Esophagus mucosa (tissue), 1 donor: ENCODE data around the gene INSM1. TPM values are rescaled to one million over a fixed set of nuclear protein-coding genes. Genes with fewer than 3 reads are reported as not detected.

Source experiments
- ATAC-seq: fragments of 200-7000 bp; cut with Tn5 transposase; one replicate; pipeline ENCODE4 v1.9.1; 2020
- total RNA-seq: library from RNA; stranded (reverse); gene quantifications from one replicate; pipeline ENCODE4 v1.2.4, GENCODE V29; 2023
- donor health status: DM: yes; HTN: yes; CAD: no.

The INSM1 gene
- total RNA-seq, 1 donor from 2014 or later: not detected

- ATAC-seq: no peak
Measured at GRCh38 chr20:20395087-20395486, 27.2 kb downstream of the INSM1 start.

GRCh38 chr20:20395903-20396568 lies 28.1 kb downstream of the INSM1 start:
- ATAC-seq: peak; percentile 12

- no peak for ATAC-seq
Measured at GRCh38 chr20:20396794-20397193, 28.9 kb downstream of the INSM1 start.

- ATAC-seq: no peak
Measured at GRCh38 chr20:20398123-20398522, 30.2 kb downstream of the INSM1 start.

- no peak for ATAC-seq
Measured at GRCh38 chr20:20399531-20400500, 31.9 kb downstream of the INSM1 start.

DNA sequence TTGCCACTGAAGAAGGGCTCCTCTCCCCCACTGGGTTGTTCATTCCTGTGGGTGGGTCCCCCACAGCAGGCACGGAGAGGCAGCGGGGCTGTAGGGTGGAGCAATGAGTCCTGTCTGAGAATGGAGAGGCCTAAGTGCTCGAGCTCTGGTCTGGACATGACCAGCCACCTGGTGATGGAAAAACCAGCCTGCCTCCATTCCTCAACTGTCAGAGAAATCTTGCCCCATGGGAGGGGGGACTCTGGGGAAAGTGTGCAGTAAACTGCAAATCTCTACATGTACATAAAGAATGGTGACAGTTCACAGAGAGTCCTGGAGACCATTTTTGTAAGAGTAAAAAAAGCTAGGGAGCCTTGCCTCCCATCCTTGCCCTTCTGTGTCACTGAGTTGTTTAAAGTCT lies 34.1 kb downstream of the INSM1 start:
- ATAC-seq: no peak

DNA sequence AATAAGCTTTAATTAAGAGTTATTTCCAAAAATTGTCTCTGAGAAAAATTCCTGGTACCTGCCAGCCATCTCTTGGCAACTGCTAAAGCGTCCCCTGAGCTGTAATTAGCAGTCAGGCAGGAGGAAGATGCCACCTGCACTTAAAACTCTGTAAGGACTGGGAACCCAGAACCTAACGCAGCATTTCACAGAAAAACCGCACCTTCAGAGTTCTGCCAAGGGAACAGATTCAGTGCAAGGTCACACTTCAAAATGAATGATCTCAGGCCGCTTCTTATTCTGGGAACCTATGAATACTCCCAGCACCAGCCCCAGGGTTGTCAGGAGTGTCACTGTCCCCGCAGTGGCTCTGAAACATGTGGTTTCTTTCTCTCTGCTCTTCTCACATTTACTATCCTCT lies 36.7 kb downstream of the INSM1 start:
- no peak for ATAC-seq

DNA sequence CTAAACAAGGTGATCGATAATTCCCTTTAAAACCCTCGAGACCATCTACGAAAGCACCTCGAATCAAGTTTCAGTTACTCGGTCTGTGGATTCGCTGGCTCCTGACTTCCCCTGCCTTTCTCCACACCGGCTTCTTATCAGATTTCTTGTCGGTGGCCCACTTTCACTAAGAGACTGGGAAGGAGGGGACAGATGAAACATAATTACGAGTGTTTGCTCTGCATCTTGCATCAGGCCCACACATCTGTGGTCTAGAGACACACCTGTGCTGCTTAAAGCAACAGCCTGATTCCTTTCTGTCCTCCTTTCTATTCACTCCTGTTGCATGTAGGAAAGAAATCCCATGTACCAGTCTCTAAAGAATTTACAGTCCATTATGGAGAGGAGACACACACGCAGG lies 37.7 kb downstream of the INSM1 start:
- no peak for ATAC-seq

GRCh38 chr20:20406306-20406705 lies 38.4 kb downstream of the INSM1 start:
- ATAC-seq: no peak

GRCh38 chr20:20407891-20408805 lies 40.2 kb downstream of the INSM1 start:
- ATAC-seq: no peak

- ATAC-seq: no peak
Measured at GRCh38 chr20:20409331-20409730, 41.4 kb downstream of the INSM1 start.

- ATAC-seq: no peak
Measured at GRCh38 chr20:20410678-20411077, 42.8 kb downstream of the INSM1 start.

- ATAC-seq: no peak
Measured at GRCh38 chr20:20411402-20411801, 43.5 kb downstream of the INSM1 start.

DNA sequence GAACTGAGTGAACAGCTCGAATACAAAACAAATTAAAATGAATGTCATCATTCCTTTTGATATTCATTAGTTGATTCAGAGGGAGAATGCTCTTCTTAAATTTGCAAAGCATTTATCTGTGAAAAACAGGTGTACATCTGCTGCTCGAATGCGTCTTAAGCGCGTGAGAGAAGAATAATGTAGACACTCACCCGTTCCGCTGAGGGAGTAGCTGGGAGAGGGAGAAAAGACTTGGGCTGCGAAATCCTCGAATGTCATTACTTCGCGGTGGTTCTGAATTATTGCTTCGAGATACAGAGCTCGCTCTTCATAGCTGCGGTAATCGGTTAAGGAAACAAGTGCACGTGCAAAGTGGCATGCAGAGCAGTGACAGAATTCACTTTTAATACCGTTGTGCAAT lies 43.9 kb downstream of the INSM1 start:
- ATAC-seq: no peak

- ATAC-seq: no peak
Measured at GRCh38 chr20:20412750-20413149, 44.8 kb downstream of the INSM1 start.

- no peak for ATAC-seq
Measured at GRCh38 chr20:20413810-20414281, 45.9 kb downstream of the INSM1 start.

DNA sequence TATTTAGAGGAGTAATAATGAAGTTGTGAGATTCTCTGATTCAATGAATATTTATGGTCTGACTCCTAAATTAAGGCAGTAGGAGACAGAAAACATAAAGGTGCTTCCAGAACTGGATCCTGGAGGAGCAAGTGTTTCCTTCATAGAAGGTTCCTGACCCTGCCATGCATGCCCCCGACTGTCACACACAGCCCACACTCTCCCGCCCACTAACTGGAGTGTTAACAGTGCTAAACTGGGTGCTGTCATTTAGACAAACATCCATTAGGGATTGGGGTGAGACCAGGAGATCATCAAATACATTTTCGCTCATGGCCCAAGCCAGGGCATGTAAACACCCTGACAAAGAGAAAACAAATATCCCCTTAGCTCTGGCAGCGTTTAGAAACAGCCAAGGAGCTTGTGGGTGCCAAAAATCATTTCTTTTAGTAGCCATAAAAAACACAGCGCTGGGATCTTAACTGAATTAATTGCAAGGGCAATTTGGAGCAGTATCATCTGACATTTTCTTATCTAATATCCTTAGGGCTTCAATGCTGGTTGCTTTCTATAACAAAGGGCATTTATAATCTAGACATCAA lies 46.8 kb downstream of the INSM1 start:
- no peak for ATAC-seq

DNA sequence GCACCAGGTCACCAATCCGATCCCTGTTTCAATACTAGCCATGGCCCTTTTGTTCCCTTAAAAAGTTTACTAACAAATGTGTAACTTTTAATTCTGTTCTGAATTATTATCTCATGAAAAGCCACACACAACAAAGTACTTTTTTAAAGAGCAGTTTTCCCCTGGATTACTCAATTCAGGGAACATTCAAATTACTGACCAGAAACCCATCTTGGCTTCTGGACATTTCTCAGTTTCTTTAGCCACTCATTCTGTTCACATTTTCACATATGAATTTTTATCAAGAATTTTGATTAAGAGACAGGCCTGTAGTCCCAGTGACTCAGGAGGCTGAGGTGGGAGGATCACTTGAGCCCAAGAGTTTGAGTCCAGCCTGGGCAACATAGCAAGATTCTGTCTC lies 47.4 kb downstream of the INSM1 start:
- ATAC-seq: no peak

DNA sequence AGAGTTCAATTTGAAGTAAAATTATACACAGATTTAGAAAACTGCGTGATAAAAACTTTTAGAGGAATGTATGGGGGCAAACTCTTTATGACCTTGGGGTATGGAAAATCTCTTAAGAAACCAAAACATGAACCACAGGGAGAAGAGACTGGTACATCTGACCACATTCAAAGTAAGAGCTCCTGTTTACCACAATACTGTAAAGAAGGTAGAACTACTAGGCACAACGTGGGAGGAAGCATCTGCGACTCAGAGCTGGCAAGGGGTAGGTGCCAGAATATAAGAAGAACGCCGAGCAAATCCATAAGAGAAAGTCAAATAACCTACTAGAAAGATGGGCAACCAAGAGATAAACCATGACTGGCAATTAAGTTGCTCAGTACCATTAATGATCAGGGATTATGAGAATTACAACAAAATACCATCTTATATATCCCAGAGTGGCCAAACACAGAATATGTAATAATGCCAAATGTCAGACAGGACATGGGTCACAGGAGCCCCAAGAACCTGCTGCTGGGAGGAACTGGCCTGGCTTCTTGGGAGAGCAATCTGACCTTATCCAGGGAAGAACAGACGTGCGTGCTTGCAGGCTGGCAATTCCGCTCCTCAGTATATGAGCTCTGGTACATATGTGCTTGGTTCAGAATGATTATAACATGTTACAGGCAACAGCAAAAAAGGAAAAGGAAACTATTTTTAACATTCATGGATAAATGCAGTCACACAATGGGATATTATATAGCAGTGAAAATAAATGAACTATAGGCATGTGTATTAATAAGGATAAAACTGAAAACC lies 50.2 kb downstream of the INSM1 start:
- no peak for ATAC-seq
